Mucosa of stomach (tissue), 1 donor: ENCODE results near the gene PRKG1.

Experiments
- H3K27me3 ChIP-seq: one replicate; pipeline ENCODE4 v1.7.0; 2013; ENCODE audit warnings: mild to moderate bottlenecking, low read length; ENCODE audit not compliant: control insufficient read depth, insufficient read depth
- H3K36me3 ChIP-seq: one replicate; pipeline ENCODE4 v1.7.0; 2013; ENCODE audit warnings: low read length; ENCODE audit not compliant: control insufficient read depth, insufficient read depth
- H3K4me1 ChIP-seq: one replicate; pipeline ENCODE4 v1.7.0; 2013; ENCODE audit warnings: mild to moderate bottlenecking, low read length; ENCODE audit not compliant: control insufficient read depth, insufficient read depth
- H3K4me3 ChIP-seq: one replicate; pipeline ENCODE4 v1.7.0; 2013; ENCODE audit warnings: low read length
- H3K9ac ChIP-seq: one replicate; pipeline ENCODE4 v1.7.0; 2013; ENCODE audit warnings: mild to moderate bottlenecking, low read length, moderate library complexity
- H3K9me3 ChIP-seq: one replicate; pipeline ENCODE4 v1.7.0; 2013; ENCODE audit warnings: mild to moderate bottlenecking, low read length, moderate library complexity; ENCODE audit not compliant: control insufficient read depth
- donor health status: Pancreatic carcinoma.

The PRKG1 gene

DNA sequence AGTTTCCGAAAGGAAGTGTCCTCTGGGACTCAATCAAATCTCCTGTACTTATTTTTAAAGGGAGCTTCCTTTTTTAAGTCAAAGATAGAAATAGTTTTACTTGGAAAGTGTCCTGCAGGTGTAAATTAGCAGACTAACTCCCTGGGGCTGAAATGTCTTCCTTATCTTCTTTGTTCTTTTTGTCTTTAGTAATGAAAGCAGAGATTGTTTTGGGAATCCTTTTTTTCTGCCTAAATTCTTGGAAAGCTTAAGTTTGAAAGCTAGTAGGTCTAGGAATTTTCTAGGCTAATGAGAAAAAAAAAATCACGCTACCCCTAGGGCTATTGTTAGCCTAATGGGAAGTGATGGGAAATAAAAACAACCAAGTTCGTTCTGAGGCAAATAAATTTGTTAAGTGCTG, 764.2 kb downstream of the PRKG1 start:
- no peaks in the 10 kb centered on the region for H3K36me3 ChIP-seq
- no peaks in the 10 kb centered on the region for H3K27me3 ChIP-seq
- H3K9me3 ChIP-seq, result no peaks in the 10 kb centered on the region
- H3K4me1 ChIP-seq, result no peaks in the 10 kb centered on the region
- H3K9ac ChIP-seq, result no peak overlapping the region
- H3K4me3 ChIP-seq, result no peak overlapping the region

- no peaks in the 10 kb centered on the region for H3K9me3 ChIP-seq
- H3K36me3 ChIP-seq, result no peaks in the 10 kb centered on the region
- no peak overlapping the region for H3K4me3 ChIP-seq
- H3K9ac ChIP-seq, result no peak overlapping the region
- no peaks in the 10 kb centered on the region for H3K4me1 ChIP-seq
- no peaks in the 10 kb centered on the region for H3K27me3 ChIP-seq
Observed at GRCh38 chr10:51843966-51844365, 769.7 kb downstream of the PRKG1 start.

GRCh38 chr10:51846856-51847506, 772.7 kb downstream of the PRKG1 start:
- no peaks in the 10 kb centered on the region for H3K9me3 ChIP-seq
- no peaks in the 10 kb centered on the region for H3K4me1 ChIP-seq
- no peak overlapping the region for H3K4me3 ChIP-seq
- no peaks in the 10 kb centered on the region for H3K36me3 ChIP-seq
- no peak overlapping the region for H3K9ac ChIP-seq
- no peaks in the 10 kb centered on the region for H3K27me3 ChIP-seq

- H3K4me1 ChIP-seq, result no peaks in the 10 kb centered on the region
- no peaks in the 10 kb centered on the region for H3K27me3 ChIP-seq
- no peak overlapping the region for H3K9ac ChIP-seq
- H3K36me3 ChIP-seq, result no peaks in the 10 kb centered on the region
- no peaks in the 10 kb centered on the region for H3K9me3 ChIP-seq
- no peak overlapping the region for H3K4me3 ChIP-seq
Observed at GRCh38 chr10:51852297-51852696, 778.0 kb downstream of the PRKG1 start.

DNA sequence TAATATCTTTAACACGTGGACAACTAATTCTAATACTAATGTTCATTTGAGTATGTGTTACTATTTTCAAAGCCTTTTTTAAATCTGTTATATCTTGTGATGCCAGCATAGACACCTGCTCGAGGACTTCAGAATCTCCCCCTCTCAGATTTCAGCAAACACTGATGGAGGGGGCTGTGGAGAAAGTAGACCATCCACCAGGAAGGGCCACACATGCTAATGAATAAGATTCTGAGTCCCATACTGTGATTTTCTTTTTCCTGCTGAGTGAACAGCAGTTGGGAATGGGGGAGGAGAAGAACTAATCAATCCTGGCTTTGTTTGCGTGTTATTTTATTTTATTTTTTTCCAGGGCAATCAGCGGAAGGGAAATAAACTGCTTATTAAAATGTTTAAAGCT, 783.0 kb downstream of the PRKG1 start:
- no peak overlapping the region for H3K4me3 ChIP-seq
- H3K27me3 ChIP-seq, result no peaks in the 10 kb centered on the region
- no peaks in the 10 kb centered on the region for H3K9me3 ChIP-seq
- H3K36me3 ChIP-seq, result no peaks in the 10 kb centered on the region
- no peaks in the 10 kb centered on the region for H3K4me1 ChIP-seq
- H3K9ac ChIP-seq, result no peak overlapping the region

- Histone ChIP-seq H3K9ac (no peak overlapping the region), H3K36me3 (no peaks in the 10 kb centered on the region), H3K9me3 (no peaks in the 10 kb centered on the region), H3K27me3 (no peaks in the 10 kb centered on the region), H3K4me1 (no peaks in the 10 kb centered on the region), H3K4me3 (no peak overlapping the region)
Observed at GRCh38 chr10:51860257-51860656, 786.0 kb downstream of the PRKG1 start.

- Histone ChIP-seq H3K9ac (no peak overlapping the region), H3K4me3 (no peak overlapping the region), H3K4me1 (no peaks in the 10 kb centered on the region), H3K27me3 (no peaks in the 10 kb centered on the region), H3K36me3 (no peaks in the 10 kb centered on the region), H3K9me3 (no peaks in the 10 kb centered on the region)
Observed at GRCh38 chr10:51861051-51861450, 786.8 kb downstream of the PRKG1 start.

- Histone ChIP-seq H3K9me3 (no peaks in the 10 kb centered on the region), H3K36me3 (no peaks in the 10 kb centered on the region), H3K4me1 (no peaks in the 10 kb centered on the region), H3K4me3 (no peak overlapping the region), H3K9ac (no peak overlapping the region), H3K27me3 (no peaks in the 10 kb centered on the region)
Observed at GRCh38 chr10:51861731-51862130, 787.4 kb downstream of the PRKG1 start.

DNA sequence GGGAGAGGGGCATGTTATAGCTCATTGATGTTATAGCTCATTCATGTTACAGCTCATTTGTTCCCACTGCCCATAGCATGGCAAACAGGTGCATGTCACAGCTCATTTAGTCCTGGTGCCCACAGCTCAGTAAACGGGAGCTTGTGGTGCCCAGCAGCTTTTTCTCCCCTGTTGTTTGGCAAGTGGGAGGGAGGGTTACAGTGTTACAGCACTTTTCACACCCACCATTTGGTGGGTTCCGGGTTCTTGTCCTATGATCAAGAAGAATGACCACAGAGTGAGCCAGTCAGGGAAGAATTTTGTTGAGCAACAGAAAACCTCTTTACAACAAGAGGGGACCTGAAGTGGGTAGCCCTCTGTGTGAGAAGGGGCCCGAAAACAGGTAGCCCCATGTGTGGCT, 787.9 kb downstream of the PRKG1 start:
- no peaks in the 10 kb centered on the region for H3K27me3 ChIP-seq
- H3K9ac ChIP-seq, result no peak overlapping the region
- no peak overlapping the region for H3K4me3 ChIP-seq
- H3K9me3 ChIP-seq, result no peaks in the 10 kb centered on the region
- no peaks in the 10 kb centered on the region for H3K4me1 ChIP-seq
- no peaks in the 10 kb centered on the region for H3K36me3 ChIP-seq

GRCh38 chr10:51867956-51868355, 793.7 kb downstream of the PRKG1 start:
- Histone ChIP-seq H3K4me1 (no peaks in the 10 kb centered on the region), H3K9me3 (no peaks in the 10 kb centered on the region), H3K36me3 (no peaks in the 10 kb centered on the region), H3K4me3 (no peak overlapping the region), H3K9ac (no peak overlapping the region), H3K27me3 (no peaks in the 10 kb centered on the region)

GRCh38 chr10:51874131-51874530, 799.8 kb downstream of the PRKG1 start:
- H3K4me3 ChIP-seq, result no peak overlapping the region
- no peaks in the 10 kb centered on the region for H3K27me3 ChIP-seq
- no peaks in the 10 kb centered on the region for H3K9me3 ChIP-seq
- no peaks in the 10 kb centered on the region for H3K4me1 ChIP-seq
- no peaks in the 10 kb centered on the region for H3K36me3 ChIP-seq
- H3K9ac ChIP-seq, result no peak overlapping the region

DNA sequence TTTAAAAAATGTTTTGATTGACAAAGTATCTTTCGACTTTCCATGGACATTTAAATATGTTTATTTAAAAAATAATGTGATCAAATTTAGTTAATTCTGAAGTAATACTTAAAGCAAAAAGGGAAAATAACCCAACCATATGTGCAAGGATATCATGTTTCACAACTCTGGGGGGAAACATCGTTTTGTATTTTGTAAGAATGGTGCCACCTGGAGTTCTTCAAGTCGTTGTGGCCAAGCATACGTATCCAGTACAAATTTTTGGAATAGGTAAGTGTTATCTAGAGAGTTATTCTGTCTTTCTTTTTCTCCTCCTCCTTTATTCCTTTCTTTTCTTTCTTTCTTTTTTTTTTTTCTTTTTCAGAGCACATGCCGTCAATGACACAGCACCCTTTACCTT, 801.3 kb downstream of the PRKG1 start:
- Histone ChIP-seq H3K4me1 (no peaks in the 10 kb centered on the region), H3K4me3 (no peak overlapping the region), H3K9ac (no peak overlapping the region), H3K36me3 (no peaks in the 10 kb centered on the region), H3K27me3 (no peaks in the 10 kb centered on the region), H3K9me3 (no peaks in the 10 kb centered on the region)

- no peaks in the 10 kb centered on the region for H3K36me3 ChIP-seq
- no peak overlapping the region for H3K9ac ChIP-seq
- H3K27me3 ChIP-seq, result no peaks in the 10 kb centered on the region
- H3K4me3 ChIP-seq, result no peak overlapping the region
- no peaks in the 10 kb centered on the region for H3K9me3 ChIP-seq
- no peaks in the 10 kb centered on the region for H3K4me1 ChIP-seq
Observed at GRCh38 chr10:51876503-51876902, 802.2 kb downstream of the PRKG1 start.
